Measurements from ENCODE around the gene TRAF1. TPM values are rescaled to one million over a fixed set of nuclear protein-coding genes. Genes with fewer than 3 reads are reported as not detected.

Gene TRAF1
- total and polyA plus RNA-seq, 2 donors (not counting 1 experiment from before 2014, with no cell fraction given), result 12.2 to 19.5 TPM

DNA sequence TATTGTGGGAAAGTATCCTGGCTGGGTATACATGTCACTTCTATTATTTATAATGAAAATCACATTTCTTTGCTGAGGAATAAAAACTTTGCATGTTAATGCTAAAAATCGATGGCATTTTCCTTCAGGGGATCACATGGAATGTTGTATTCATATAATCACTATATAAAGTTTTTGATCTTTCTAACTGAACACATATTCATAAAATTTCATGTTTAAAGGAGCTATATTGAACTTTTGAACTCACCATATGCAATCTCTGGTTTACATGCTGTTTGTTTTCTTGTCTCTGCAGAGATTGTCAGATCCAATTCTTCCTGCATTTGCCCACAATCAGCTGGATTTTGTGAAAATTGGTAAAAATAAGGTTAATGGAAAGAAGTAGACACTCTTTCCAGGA is 33.4 kb upstream of the TRAF1 start:
- H3K9me3 ChIP-seq (ENCODE audit: control extremely low read depth in 1 of 3, control insufficient read depth in 2 of 3, insufficient read depth in 1 of 3, low read length in 2 of 3), result no peaks in the 10 kb centered on the region
- ATAC-seq (ENCODE audit: low read depth) (no peak), DNase-seq (no peak)
- no peak overlapping the region for H2AFZ ChIP-seq (ENCODE audit: insufficient read depth, low read depth, low read length, poor library complexity, severe bottlenecking)
- ChIA-PET POLR2A (no interaction called here), CTCF (interaction anchor here (0.7 to 1.3 kb wide), 5 partner anchors 9 to 439 kb away, joined by 3 to 4 read pairs (median 3); no protein-coding TSS in a partner anchor)
- H3K9me3 Mint-ChIP-seq (ENCODE audit: insufficient read depth), result no peaks in the 10 kb centered on the region
- no peaks in the 10 kb centered on the region for H3K27me3 ChIP-seq (replicated peaks in 1 of 4; ENCODE audit: control extremely low read depth in 1 of 4, control insufficient read depth in 3 of 4, insufficient read depth in 4 of 4, low read length in 3 of 4)
- no peak overlapping the region for H3K9ac ChIP-seq (ENCODE audit: low read length)
- H3K27ac Mint-ChIP-seq, result no peak overlapping the region
- no peaks in the 10 kb centered on the region for H3K4me1 Mint-ChIP-seq
- TF ChIP-seq EZH2 (IDR thresholded peaks at IDR 0.05; ENCODE audit: borderline replicate concordance, insufficient read depth, low read depth, low read length, poor library complexity, severe bottlenecking), result no peak
- TF ChIP-seq, protein P1, sequence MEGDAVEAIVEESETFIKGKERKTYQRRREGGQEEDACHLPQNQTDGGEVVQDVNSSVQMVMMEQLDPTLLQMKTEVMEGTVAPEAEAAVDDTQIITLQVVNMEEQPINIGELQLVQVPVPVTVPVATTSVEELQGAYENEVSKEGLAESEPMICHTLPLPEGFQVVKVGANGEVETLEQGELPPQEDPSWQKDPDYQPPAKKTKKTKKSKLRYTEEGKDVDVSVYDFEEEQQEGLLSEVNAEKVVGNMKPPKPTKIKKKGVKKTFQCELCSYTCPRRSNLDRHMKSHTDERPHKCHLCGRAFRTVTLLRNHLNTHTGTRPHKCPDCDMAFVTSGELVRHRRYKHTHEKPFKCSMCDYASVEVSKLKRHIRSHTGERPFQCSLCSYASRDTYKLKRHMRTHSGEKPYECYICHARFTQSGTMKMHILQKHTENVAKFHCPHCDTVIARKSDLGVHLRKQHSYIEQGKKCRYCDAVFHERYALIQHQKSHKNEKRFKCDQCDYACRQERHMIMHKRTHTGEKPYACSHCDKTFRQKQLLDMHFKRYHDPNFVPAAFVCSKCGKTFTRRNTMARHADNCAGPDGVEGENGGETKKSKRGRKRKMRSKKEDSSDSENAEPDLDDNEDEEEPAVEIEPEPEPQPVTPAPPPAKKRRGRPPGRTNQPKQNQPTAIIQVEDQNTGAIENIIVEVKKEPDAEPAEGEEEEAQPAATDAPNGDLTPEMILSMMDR (IDR thresholded peaks at IDR 0.05), result no peak
- no peak overlapping the region for H3K4me3 Mint-ChIP-seq
- no peaks in the 10 kb centered on the region for H3K27me3 Mint-ChIP-seq
- no peaks in the 10 kb centered on the region for H4K20me1 ChIP-seq (ENCODE audit: control insufficient read depth, insufficient read depth, low read length, poor library complexity, severe bottlenecking)
- intact Hi-C loops (cut with micrococcal nuclease), result no loop called here
- H3K4me3 ChIP-seq (ENCODE audit: control extremely low read depth in 1 of 5, extremely low read depth in 1 of 5, insufficient read depth in 1 of 5, low read depth in 2 of 5, low read length in 4 of 5), result no peak overlapping the region
- H3K79me2 ChIP-seq (ENCODE audit: control insufficient read depth, insufficient read depth, low read length), result no peaks in the 10 kb centered on the region
- peaks cover 0 to 8% of the 10 kb centered on the region in 2 experiments for H3K36me3 ChIP-seq (replicated peaks in 1 of 2; ENCODE audit: control extremely low read depth in 1 of 2, control insufficient read depth in 1 of 2, extremely low read depth in 1 of 2, insufficient read depth in 2 of 2, low read length in 1 of 2)
- H3K4me2 ChIP-seq (replicated peaks; ENCODE audit: low read depth, low read length, poor library complexity, severe bottlenecking), result no peak overlapping the region
- no CpG with 5 or more reads among the region's 1 CpG for whole genome bisulfite sequencing (ENCODE audit: insufficient coverage)
- no peaks in the 10 kb centered on the region for H3K4me1 ChIP-seq (ENCODE audit: control insufficient read depth in 2 of 2, insufficient read depth in 2 of 2, low read length in 2 of 2)
- H3K27ac ChIP-seq (ENCODE audit: low read length in 2 of 2), result no peak overlapping the region

DNA sequence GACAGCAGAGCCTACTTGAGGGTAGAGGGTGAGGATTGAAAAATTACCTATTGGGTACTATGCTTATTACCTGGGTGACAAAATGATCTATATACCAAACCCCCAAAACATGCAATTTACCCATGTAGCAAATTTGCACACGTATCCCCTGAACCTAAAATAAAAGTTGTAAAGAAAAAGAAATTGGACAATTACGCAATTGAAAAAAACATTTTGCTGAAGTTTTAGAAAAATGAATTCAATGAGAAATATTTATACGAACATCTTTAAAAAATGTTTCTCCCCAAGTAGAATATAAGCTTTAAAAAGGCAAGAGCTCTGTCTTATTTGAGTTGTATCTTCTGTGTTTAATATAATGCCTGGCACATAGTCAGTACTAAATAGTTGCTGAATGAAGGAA is 30.3 kb upstream of the TRAF1 start:
- Mint-ChIP-seq H3K27me3 (no peaks in the 10 kb centered on the region), H3K27ac (no peak overlapping the region), H3K4me3 (no peak overlapping the region), H3K4me1 (no peaks in the 10 kb centered on the region), H3K9me3 (ENCODE audit: insufficient read depth) (no peaks in the 10 kb centered on the region)
- Histone ChIP-seq H3K27me3 (replicated peaks in 1 of 4; ENCODE audit: control extremely low read depth in 1 of 4, control insufficient read depth in 3 of 4, insufficient read depth in 4 of 4, low read length in 3 of 4) (no peaks in the 10 kb centered on the region), H3K27ac (ENCODE audit: low read length in 2 of 2) (no peak overlapping the region), H3K4me3 (ENCODE audit: control extremely low read depth in 1 of 5, extremely low read depth in 1 of 5, insufficient read depth in 1 of 5, low read depth in 2 of 5, low read length in 4 of 5) (no peak overlapping the region), H3K4me1 (ENCODE audit: control insufficient read depth in 2 of 2, insufficient read depth in 2 of 2, low read length in 2 of 2) (no peaks in the 10 kb centered on the region), H2AFZ (ENCODE audit: insufficient read depth, low read depth, low read length, poor library complexity, severe bottlenecking) (no peak overlapping the region), H3K9me3 (ENCODE audit: control extremely low read depth in 1 of 3, control insufficient read depth in 2 of 3, insufficient read depth in 1 of 3, low read length in 2 of 3) (no peaks in the 10 kb centered on the region), H3K4me2 (replicated peaks; ENCODE audit: low read depth, low read length, poor library complexity, severe bottlenecking) (no peak overlapping the region), H3K9ac (ENCODE audit: low read length) (no peak overlapping the region), H3K79me2 (ENCODE audit: control insufficient read depth, insufficient read depth, low read length) (no peaks in the 10 kb centered on the region), H3K36me3 (replicated peaks in 1 of 2; ENCODE audit: control extremely low read depth in 1 of 2, control insufficient read depth in 1 of 2, extremely low read depth in 1 of 2, insufficient read depth in 2 of 2, low read length in 1 of 2) (no peaks in the 10 kb centered on the region), H4K20me1 (ENCODE audit: control insufficient read depth, insufficient read depth, low read length, poor library complexity, severe bottlenecking) (no peaks in the 10 kb centered on the region)
- no peak for ATAC-seq (ENCODE audit: low read depth)
- no CpG with 5 or more reads among the region's 3 CpGs for WGBS (ENCODE audit: insufficient coverage)
- TF ChIP-seq, protein P1 (IDR thresholded peaks at IDR 0.05), result no peak
- no peak for TF ChIP-seq EZH2 (IDR thresholded peaks at IDR 0.05; ENCODE audit: borderline replicate concordance, insufficient read depth, low read depth, low read length, poor library complexity, severe bottlenecking)
- intact Hi-C loops (cut with micrococcal nuclease), result no loop called here
- CTCF ChIA-PET, result interaction anchor here (1.0 kb wide), 1 partner anchor 103 kb away, joined by 3 read pairs; no protein-coding TSS in a partner anchor
- POLR2A ChIA-PET, result no interaction called here
- DNase-seq, result no peak

Measured in B cell (primary cell).